Neural crest cell (in vitro differentiated cells): ENCODE measurements around the gene LURAP1L. TPM values are rescaled to one million over a fixed set of nuclear protein-coding genes. Genes with fewer than 3 reads are reported as not detected.

Experiments used
- DNase-seq: peaks from one replicate; pipeline ENCODE4 v3.0.0; 2021; ENCODE audit warnings: low read depth, mixed read lengths, low spot score
- H3K27ac Mint-ChIP-seq: one replicate; pipeline ENCODE4 v1.8.0; 2021; ENCODE audit warnings: mild to moderate bottlenecking, mixed read lengths; ENCODE audit not compliant: unreplicated experiment
- H3K27me3 Mint-ChIP-seq: 2 replicates; pipeline ENCODE4 v1.8.0; 2021; ENCODE audit warnings: low read depth, mild to moderate bottlenecking, mixed read lengths
- H3K36me3 Mint-ChIP-seq: 2 replicates; pipeline ENCODE4 v1.8.0; 2021; ENCODE audit warnings: low read depth, mild to moderate bottlenecking, mixed read lengths
- H3K4me1 Mint-ChIP-seq: 2 replicates; pipeline ENCODE4 v1.8.0; 2021; ENCODE audit warnings: mixed read lengths
- H3K4me3 Mint-ChIP-seq: one replicate; pipeline ENCODE4 v1.8.0; 2021; ENCODE audit warnings: mild to moderate bottlenecking, mixed read lengths
- H3K9me3 Mint-ChIP-seq: 2 replicates; pipeline ENCODE4 v1.8.0; 2021; ENCODE audit warnings: mixed read lengths
- CTCF ChIP-seq: fragments of 200-600 bp; sonication (generic); conservative IDR thresholded peaks from 2 replicates; pipeline ENCODE4 v1.5.0; 2021; ENCODE audit warnings: antibody characterized with exemption, mild to moderate bottlenecking
- total RNA-seq: library from RNA; stranded (reverse); gene quantifications from 2 replicates; pipeline ENCODE4 v1.2.1, GENCODE V29; 2021

LURAP1L gene
- total RNA-seq, 1 donor from 2014 or later: 0.40 TPM

- Mint-ChIP-seq H3K9me3 (no peaks in the 10 kb centered on the region), H3K36me3 (no peaks in the 10 kb centered on the region), H3K4me3 (no peak overlapping the region), H3K27me3 (no peaks in the 10 kb centered on the region), H3K4me1 (no peaks in the 10 kb centered on the region), H3K27ac (no peak overlapping the region)
- TF ChIP-seq CTCF: no peak
- DNase-seq: no peak
Measured at GRCh38 chr9:12849486-12850003, 74.7 kb downstream of the LURAP1L start.

- Mint-ChIP-seq H3K9me3 (no peaks in the 10 kb centered on the region), H3K4me1 (peaks cover 3% of the 10 kb centered on the region), H3K4me3 (no peak overlapping the region), H3K27me3 (no peaks in the 10 kb centered on the region), H3K36me3 (no peaks in the 10 kb centered on the region), H3K27ac (no peak overlapping the region)
- no peak for TF ChIP-seq CTCF
- no peak for DNase-seq
Measured at GRCh38 chr9:12851341-12852090, 76.7 kb downstream of the LURAP1L start.

- H3K4me1 Mint-ChIP-seq: peaks cover 7% of the 10 kb centered on the region
- H3K27ac Mint-ChIP-seq: no peak overlapping the region
- H3K36me3 Mint-ChIP-seq: no peaks in the 10 kb centered on the region
- no peaks in the 10 kb centered on the region for H3K9me3 Mint-ChIP-seq
- DNase-seq: no peak
- TF ChIP-seq CTCF: no peak
- H3K4me3 Mint-ChIP-seq: no peak overlapping the region
- H3K27me3 Mint-ChIP-seq: no peaks in the 10 kb centered on the region
Measured at GRCh38 chr9:12853051-12853450, 78.2 kb downstream of the LURAP1L start.

DNA sequence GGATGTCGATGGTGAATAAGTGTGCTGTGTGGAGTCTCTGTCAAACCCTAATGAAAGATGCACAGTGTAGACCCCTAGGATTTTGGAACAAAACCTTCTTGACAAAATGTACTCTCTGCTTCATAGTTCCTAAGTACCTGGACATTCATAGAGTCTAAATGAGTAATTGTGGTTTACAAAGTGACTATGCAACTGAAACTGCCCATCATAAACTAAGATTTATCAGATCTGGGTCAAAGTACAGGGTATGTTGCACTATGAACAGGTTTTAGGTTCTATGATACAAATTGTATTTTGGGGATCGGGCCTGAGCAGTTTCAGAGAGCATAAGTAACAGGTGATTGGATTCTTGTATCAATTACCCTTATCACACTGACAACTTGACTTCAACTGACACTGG, 79.4 kb downstream of the LURAP1L start:
- H3K4me3 Mint-ChIP-seq: no peak overlapping the region
- no peaks in the 10 kb centered on the region for H3K9me3 Mint-ChIP-seq
- peaks cover 7% of the 10 kb centered on the region for H3K4me1 Mint-ChIP-seq
- H3K27ac Mint-ChIP-seq: no peak overlapping the region
- no peak for DNase-seq
- no peaks in the 10 kb centered on the region for H3K36me3 Mint-ChIP-seq
- H3K27me3 Mint-ChIP-seq: no peaks in the 10 kb centered on the region
- no peak for TF ChIP-seq CTCF

- no peak for DNase-seq
- Mint-ChIP-seq H3K9me3 (no peaks in the 10 kb centered on the region), H3K4me1 (peaks cover 11% of the 10 kb centered on the region), H3K27me3 (no peaks in the 10 kb centered on the region), H3K27ac (no peak overlapping the region), H3K36me3 (no peaks in the 10 kb centered on the region), H3K4me3 (no peak overlapping the region)
- TF ChIP-seq CTCF: no peak
Measured at GRCh38 chr9:12855066-12855465, 80.2 kb downstream of the LURAP1L start.
